WI38 (cell line): ENCODE data around the gene ADK.

Source experiments
- H3K4me3 ChIP-seq: 2 replicates; pipeline ENCODE4 v1.5.1; 2011; ENCODE audit warnings: low read depth, mild to moderate bottlenecking, control low read depth, low read length
- CTCF ChIP-seq: IDR thresholded peaks from 2 replicates; pipeline ENCODE4 v1.5.1; 2012; ENCODE audit warnings: low read depth, mild to moderate bottlenecking, control low read depth, low read length

Gene ADK

GRCh38 chr10:74394416-74394969 lies 243.5 kb downstream of the ADK start:
- TF ChIP-seq CTCF, result no peak

GRCh38 chr10:74400186-74400585 lies 249.2 kb downstream of the ADK start:
- no peak overlapping the region for H3K4me3 ChIP-seq
- no peak for TF ChIP-seq CTCF

More at GRCh38 chr10:74394416-74394969, 243.5 kb downstream of the ADK start:
- H3K4me3 ChIP-seq, result no peak overlapping the region

- no peak overlapping the region for H3K4me3 ChIP-seq
- no peak for TF ChIP-seq CTCF
Measured at GRCh38 chr10:74406006-74406405, 255.0 kb downstream of the ADK start.

- H3K4me3 ChIP-seq, result no peak overlapping the region
Measured at GRCh38 chr10:74415146-74415839, 264.3 kb downstream of the ADK start.

GRCh38 chr10:74417397-74417796 lies 266.4 kb downstream of the ADK start:
- no peak overlapping the region for H3K4me3 ChIP-seq
- TF ChIP-seq CTCF, result no peak

More at GRCh38 chr10:74415146-74415839, 264.3 kb downstream of the ADK start:
- TF ChIP-seq CTCF, result no peak

GRCh38 chr10:74418285-74418872 lies 267.4 kb downstream of the ADK start:
- no peak overlapping the region for H3K4me3 ChIP-seq
- TF ChIP-seq CTCF, result no peak

GRCh38 chr10:74419491-74419951 lies 268.5 kb downstream of the ADK start:
- no peak for TF ChIP-seq CTCF

More at GRCh38 chr10:74419491-74419951, 268.5 kb downstream of the ADK start:
- no peak overlapping the region for H3K4me3 ChIP-seq
